KOPT-K1 (cell line): ENCODE results near the gene MEGF9.

Source experiments
- H3K27ac ChIP-seq: fragments of 200-600 bp; sonication (generic); 2 replicates; pipeline ENCODE4 v1.5.1; 2016; ENCODE audit warnings: antibody characterized with exemption, mild to moderate bottlenecking, low read depth, low read length; ENCODE audit not compliant: poor library complexity, severe bottlenecking
- H3K36me3 ChIP-seq: fragments of 200-600 bp; sonication (generic); 2 replicates; pipeline ENCODE4 v1.5.1; 2017; ENCODE audit warnings: antibody characterized with exemption, mild to moderate bottlenecking, low read length, moderate library complexity; ENCODE audit not compliant: insufficient read depth
- H3K9me3 ChIP-seq: fragments of 200-600 bp; sonication (generic); 2 replicates; pipeline ENCODE4 v1.5.1; 2017; ENCODE audit warnings: antibody characterized with exemption, low read length, mild to moderate bottlenecking; ENCODE audit not compliant: insufficient read depth, poor library complexity, severe bottlenecking

MEGF9 gene

GRCh38 chr9:120668399-120668798, 45.9 kb downstream of the MEGF9 start:
- Histone ChIP-seq H3K9me3 (peaks cover 3% of the 10 kb centered on the region), H3K36me3 (no peaks in the 10 kb centered on the region), H3K27ac (no peak overlapping the region)

GRCh38 chr9:120663950-120664349, 50.3 kb downstream of the MEGF9 start:
- H3K9me3 ChIP-seq: peaks cover 3% of the 10 kb centered on the region
- no peak overlapping the region for H3K27ac ChIP-seq
- H3K36me3 ChIP-seq: no peaks in the 10 kb centered on the region

- Histone ChIP-seq H3K36me3 (no peaks in the 10 kb centered on the region), H3K9me3 (peaks cover 3% of the 10 kb centered on the region), H3K27ac (no peak overlapping the region)
Measured at GRCh38 chr9:120663380-120663779, 50.9 kb downstream of the MEGF9 start.

- Histone ChIP-seq H3K9me3 (peaks cover 3% of the 10 kb centered on the region), H3K27ac (no peak overlapping the region), H3K36me3 (no peaks in the 10 kb centered on the region)
Measured at GRCh38 chr9:120662513-120662912, 51.8 kb downstream of the MEGF9 start.

- Histone ChIP-seq H3K9me3 (no peaks in the 10 kb centered on the region), H3K36me3 (no peaks in the 10 kb centered on the region), H3K27ac (no peak overlapping the region)
Measured at GRCh38 chr9:120659676-120660075, 54.6 kb downstream of the MEGF9 start.

- Histone ChIP-seq H3K36me3 (no peaks in the 10 kb centered on the region), H3K27ac (no peak overlapping the region), H3K9me3 (no peaks in the 10 kb centered on the region)
Measured at GRCh38 chr9:120659209-120659608, 55.1 kb downstream of the MEGF9 start.

- Histone ChIP-seq H3K27ac (no peak overlapping the region), H3K36me3 (no peaks in the 10 kb centered on the region), H3K9me3 (no peaks in the 10 kb centered on the region)
Measured at GRCh38 chr9:120655005-120655622, 59.2 kb downstream of the MEGF9 start.

- H3K36me3 ChIP-seq: no peaks in the 10 kb centered on the region
- no peak overlapping the region for H3K27ac ChIP-seq
- H3K9me3 ChIP-seq: no peaks in the 10 kb centered on the region
Measured at GRCh38 chr9:120654272-120654671, 60.0 kb downstream of the MEGF9 start.

- H3K9me3 ChIP-seq: no peaks in the 10 kb centered on the region
- H3K36me3 ChIP-seq: no peaks in the 10 kb centered on the region
- H3K27ac ChIP-seq: no peak overlapping the region
Measured at GRCh38 chr9:120653762-120654161, 60.5 kb downstream of the MEGF9 start.

- Histone ChIP-seq H3K9me3 (no peaks in the 10 kb centered on the region), H3K27ac (no peak overlapping the region), H3K36me3 (no peaks in the 10 kb centered on the region)
Measured at GRCh38 chr9:120652934-120653333, 61.3 kb downstream of the MEGF9 start.

- Histone ChIP-seq H3K27ac (no peak overlapping the region), H3K36me3 (no peaks in the 10 kb centered on the region), H3K9me3 (no peaks in the 10 kb centered on the region)
Measured at GRCh38 chr9:120650352-120650751, 63.9 kb downstream of the MEGF9 start.

GRCh38 chr9:120648581-120649197, 65.6 kb downstream of the MEGF9 start:
- Histone ChIP-seq H3K9me3 (no peaks in the 10 kb centered on the region), H3K27ac (no peak overlapping the region), H3K36me3 (no peaks in the 10 kb centered on the region)

GRCh38 chr9:120646948-120647347, 67.3 kb downstream of the MEGF9 start:
- no peak overlapping the region for H3K27ac ChIP-seq
- H3K36me3 ChIP-seq: no peaks in the 10 kb centered on the region
- no peaks in the 10 kb centered on the region for H3K9me3 ChIP-seq

GRCh38 chr9:120645760-120646159, 68.5 kb downstream of the MEGF9 start:
- Histone ChIP-seq H3K36me3 (no peaks in the 10 kb centered on the region), H3K27ac (no peak overlapping the region)

GRCh38 chr9:120643061-120643460, 71.2 kb downstream of the MEGF9 start:
- H3K9me3 ChIP-seq: no peaks in the 10 kb centered on the region
- no peaks in the 10 kb centered on the region for H3K36me3 ChIP-seq
- H3K27ac ChIP-seq: no peak overlapping the region

More at GRCh38 chr9:120645760-120646159, 68.5 kb downstream of the MEGF9 start:
- no peaks in the 10 kb centered on the region for H3K9me3 ChIP-seq

GRCh38 chr9:120642129-120642770, 72.0 kb downstream of the MEGF9 start:
- H3K9me3 ChIP-seq: no peaks in the 10 kb centered on the region
- H3K27ac ChIP-seq: no peak overlapping the region
- no peaks in the 10 kb centered on the region for H3K36me3 ChIP-seq
